GM18511 (cell line): ENCODE results near the gene GOSR1.
"Not testable (repeated sequence)": the region's sequence is repeated elsewhere in the genome, so short reads cannot be mapped to it uniquely, and the experiment has no call there.

Experiments used
- ATAC-seq: cut with Tn5 transposase; IDR thresholded peaks from one replicate; pipeline ENCODE4 v1.9.1; 2021; ENCODE audit warnings: mild to moderate bottlenecking, moderate library complexity; ENCODE audit not compliant: unreplicated experiment

GOSR1 gene

GRCh38 chr17:30541802-30542201 is 64.6 kb downstream of the GOSR1 start:
- ATAC-seq: no peak

- no peak for ATAC-seq
Observed at GRCh38 chr17:30543456-30543855, 66.2 kb downstream of the GOSR1 start.

- no peak for ATAC-seq
Observed at GRCh38 chr17:30545024-30545423, 67.8 kb downstream of the GOSR1 start.

GRCh38 chr17:30547778-30548573 is 70.8 kb downstream of the GOSR1 start:
- no peak for ATAC-seq

GRCh38 chr17:30549181-30549580 is 72.0 kb downstream of the GOSR1 start:
- not testable (repeated sequence) for ATAC-seq

GRCh38 chr17:30549864-30550511 is 72.8 kb downstream of the GOSR1 start:
- no peak for ATAC-seq

- ATAC-seq: peak; percentile 89
Observed at GRCh38 chr17:30550512-30551273, 73.5 kb downstream of the GOSR1 start.

GRCh38 chr17:30551274-30551995 is 74.2 kb downstream of the GOSR1 start:
- ATAC-seq: not testable (repeated sequence)

- ATAC-seq: no peak
Observed at GRCh38 chr17:30551996-30552339, 74.8 kb downstream of the GOSR1 start.

GRCh38 chr17:30552994-30553566 is 75.9 kb downstream of the GOSR1 start:
- no peak for ATAC-seq

- ATAC-seq: not testable (repeated sequence)
Observed at GRCh38 chr17:30553823-30554440, 76.7 kb downstream of the GOSR1 start.

GRCh38 chr17:30554839-30555751 is 77.9 kb downstream of the GOSR1 start:
- ATAC-seq: no peak

- no peak for ATAC-seq
Observed at GRCh38 chr17:30555942-30556341, 78.7 kb downstream of the GOSR1 start.

- no peak for ATAC-seq
Observed at GRCh38 chr17:30556374-30557332, 79.4 kb downstream of the GOSR1 start.

GRCh38 chr17:30557916-30558685 is 80.9 kb downstream of the GOSR1 start:
- ATAC-seq: no peak

- ATAC-seq: no peak
Observed at GRCh38 chr17:30558686-30559545, 81.7 kb downstream of the GOSR1 start.
